Measurements from ENCODE around the gene PPP1R12A.
"Not testable (repeated sequence)": the region's sequence is repeated elsewhere in the genome, so short reads cannot be mapped to it uniquely, and the experiment has no call there.

PPP1R12A gene

GRCh38 chr12:79841248-79841877 is 93.5 kb downstream of the PPP1R12A start:
- no peak for DNase-seq

GRCh38 chr12:79838359-79838758 is 96.5 kb downstream of the PPP1R12A start:
- no peak for DNase-seq

- no peak for DNase-seq
These were observed 97.3 kb downstream of the PPP1R12A start for GRCh38 chr12:79837575-79837974.

GRCh38 chr12:79835377-79835843 is 99.5 kb downstream of the PPP1R12A start:
- DNase-seq = no peak

- no peak for DNase-seq
These were observed 100.1 kb downstream of the PPP1R12A start for GRCh38 chr12:79834712-79835376.

GRCh38 chr12:79830440-79830839 is 104.5 kb downstream of the PPP1R12A start:
- DNase-seq = no peak

GRCh38 chr12:79828924-79829323 is 106.0 kb downstream of the PPP1R12A start:
- DNase-seq = no peak

GRCh38 chr12:79827484-79827883 is 107.4 kb downstream of the PPP1R12A start:
- DNase-seq = no peak

GRCh38 chr12:79826267-79827128 is 108.4 kb downstream of the PPP1R12A start:
- no peak for DNase-seq

- DNase-seq = no peak
These were observed 112.4 kb downstream of the PPP1R12A start for GRCh38 chr12:79822475-79822874.

GRCh38 chr12:79818856-79819255 is 116.0 kb downstream of the PPP1R12A start:
- DNase-seq = no peak

- not testable (repeated sequence) for DNase-seq
These were observed 150.4 kb downstream of the PPP1R12A start for GRCh38 chr12:79784366-79785065.

GRCh38 chr12:79782172-79782900 is 152.6 kb downstream of the PPP1R12A start:
- DNase-seq = no peak

GRCh38 chr12:79778802-79779448 is 156.0 kb downstream of the PPP1R12A start:
- peak; percentile 8 for DNase-seq

- no peak for DNase-seq
These were observed 158.8 kb downstream of the PPP1R12A start for GRCh38 chr12:79776111-79776510.

GRCh38 chr12:79775355-79776027 is 159.4 kb downstream of the PPP1R12A start:
- no peak for DNase-seq

GRCh38 chr12:79773896-79774295 is 161.0 kb downstream of the PPP1R12A start:
- no peak for DNase-seq

GRCh38 chr12:79769860-79770485 is 164.9 kb downstream of the PPP1R12A start:
- DNase-seq = no peak

GRCh38 chr12:79769189-79769859 is 165.6 kb downstream of the PPP1R12A start:
- DNase-seq = no peak
